H9 (cell line): ENCODE measurements around the gene DELE1. TPM values are rescaled to one million over a fixed set of nuclear protein-coding genes. Genes with fewer than 3 reads are reported as not detected.

Experiments
- DNase-seq: peaks from one replicate; pipeline ENCODE4 v3.0.0-alpha.2; 2017
- H2AFZ ChIP-seq: one replicate; pipeline ENCODE4 v1.6.1; 2013; ENCODE audit warnings: mild to moderate bottlenecking, low read length, control low read depth, moderate library complexity
- H2AK5ac ChIP-seq: 2 replicates; pipeline ENCODE4 v1.6.1; 2013; ENCODE audit warnings: low read length, control low read depth, mixed read lengths; ENCODE audit not compliant: insufficient read length
- H2BK120ac ChIP-seq: one replicate; pipeline ENCODE4 v1.6.1; 2013; ENCODE audit warnings: low read depth, mild to moderate bottlenecking, low read length, control low read depth, inconsistent platforms; ENCODE audit not compliant: poor library complexity, severe bottlenecking
- H2BK12ac ChIP-seq: 2 replicates; pipeline ENCODE4 v1.6.1; 2013; ENCODE audit warnings: low read length, control low read depth, mixed read lengths, low read depth; ENCODE audit not compliant: insufficient read length
- H2BK15ac ChIP-seq: 2 replicates; pipeline ENCODE4 v1.6.1; 2013; ENCODE audit warnings: low read depth, low read length, control low read depth
- H2BK20ac ChIP-seq: one replicate; pipeline ENCODE4 v1.6.1; 2013; ENCODE audit warnings: low read depth, mild to moderate bottlenecking, low read length, control low read depth, inconsistent platforms; ENCODE audit not compliant: poor library complexity, severe bottlenecking
- H2BK5ac ChIP-seq: 2 replicates; pipeline ENCODE4 v1.6.1; 2013; ENCODE audit warnings: low read length, control low read depth, mixed read lengths; ENCODE audit not compliant: insufficient read length
- H3K14ac ChIP-seq: 2 replicates; pipeline ENCODE4 v1.6.1; 2013; ENCODE audit warnings: low read length, control low read depth; ENCODE audit not compliant: insufficient read depth
- H3K18ac ChIP-seq: 2 replicates; pipeline ENCODE4 v1.6.1; 2013; ENCODE audit warnings: low read depth, mild to moderate bottlenecking, mixed read lengths, low read length, control low read depth; ENCODE audit not compliant: insufficient read length
- H3K23ac ChIP-seq: 2 replicates; pipeline ENCODE4 v1.6.1; 2013; ENCODE audit warnings: low read length, control low read depth, mixed read lengths, low read depth; ENCODE audit not compliant: insufficient read length
- H3K23me2 ChIP-seq: 2 replicates; pipeline ENCODE4 v1.6.1; 2013; ENCODE audit warnings: low read depth, mild to moderate bottlenecking, mixed read lengths, low read length, control low read depth; ENCODE audit not compliant: insufficient read length, poor library complexity, severe bottlenecking
- H3K27ac ChIP-seq: 2 replicates; pipeline ENCODE4 v1.5.1; 2013; ENCODE audit warnings: low read length, control low read depth, mixed read lengths, low read depth; ENCODE audit not compliant: insufficient read length
- H3K27me3 ChIP-seq: 2 replicates; pipeline ENCODE4 v1.6.1; 2013; ENCODE audit warnings: low read length, control low read depth, inconsistent platforms; ENCODE audit not compliant: insufficient read depth
- H3K4ac ChIP-seq: 2 replicates; pipeline ENCODE4 v1.6.1; 2013; ENCODE audit warnings: low read depth, mild to moderate bottlenecking, control low read depth, inconsistent platforms, low read length, moderate library complexity
- H3K4me1 ChIP-seq: 2 replicates; pipeline ENCODE4 v1.6.1; 2013; ENCODE audit warnings: low read length, control low read depth, inconsistent platforms; ENCODE audit not compliant: insufficient read depth
- H3K4me2 ChIP-seq: 2 replicates; pipeline ENCODE4 v1.6.1; 2013; ENCODE audit warnings: low read length, control low read depth, mixed read lengths; ENCODE audit not compliant: insufficient read length, insufficient read depth
- H3K56ac ChIP-seq: 2 replicates; pipeline ENCODE4 v1.6.1; 2013; ENCODE audit warnings: low read depth, mild to moderate bottlenecking, mixed read lengths, low read length, control low read depth; ENCODE audit not compliant: insufficient read length
- H3K79me1 ChIP-seq: 2 replicates; pipeline ENCODE4 v1.6.1; 2013; ENCODE audit warnings: low read depth, mild to moderate bottlenecking, moderate library complexity, low read length, control low read depth, inconsistent platforms; ENCODE audit not compliant: insufficient read depth, poor library complexity, severe bottlenecking
- H3K79me2 ChIP-seq: 2 replicates; pipeline ENCODE4 v1.6.1; 2013; ENCODE audit warnings: low read length, control low read depth, inconsistent platforms; ENCODE audit not compliant: insufficient read depth
- H3K9ac ChIP-seq: 2 replicates; pipeline ENCODE4 v1.6.1; 2013; ENCODE audit warnings: low read length, control low read depth, mixed read lengths; ENCODE audit not compliant: insufficient read length; ENCODE audit errors: extremely low read depth
- H3K9me3 ChIP-seq: one replicate; pipeline ENCODE4 v1.6.1; 2013; ENCODE audit warnings: low read depth, low read length, inconsistent platforms; ENCODE audit not compliant: control insufficient read depth
- H3T11ph ChIP-seq: one replicate; pipeline ENCODE4 v1.6.1; 2013; ENCODE audit warnings: mild to moderate bottlenecking, low read length, control low read depth, inconsistent platforms
- H4K20me1 ChIP-seq: one replicate; pipeline ENCODE4 v1.6.1; 2013; ENCODE audit not compliant: control insufficient read depth, insufficient read length, insufficient read depth
- H4K5ac ChIP-seq: 2 replicates; pipeline ENCODE4 v1.6.1; 2013; ENCODE audit warnings: low read depth, mild to moderate bottlenecking, mixed read lengths, low read length, control low read depth; ENCODE audit not compliant: insufficient read length
- H4K8ac ChIP-seq: replicated peaks from 2 replicates; pipeline ENCODE4 v1.6.1; 2013; ENCODE audit warnings: low read length, control low read depth, mixed read lengths, low read depth; ENCODE audit not compliant: insufficient read length
- H4K91ac ChIP-seq: 2 replicates; pipeline ENCODE4 v1.6.1; 2013; ENCODE audit warnings: low read depth, mild to moderate bottlenecking, moderate library complexity, mixed read lengths, low read length, control low read depth; ENCODE audit not compliant: insufficient read length
- H3K27ac Mint-ChIP-seq, 3 experiments: 2 replicates in 2 of 3; 3 replicates in 1 of 3; pipeline ENCODE4 v1.8.0; 2020 to 2021; ENCODE audit warnings: mixed read lengths in 3 of 3, mild to moderate bottlenecking in 1 of 3, moderate library complexity in 1 of 3
- H3K27me3 Mint-ChIP-seq: 2 replicates; pipeline ENCODE4 v1.8.0; 2021; ENCODE audit warnings: low read depth, mild to moderate bottlenecking, moderate library complexity, mixed read lengths
- H3K36me3 Mint-ChIP-seq, 3 experiments: 2 replicates in 2 of 3; 3 replicates in 1 of 3; pipeline ENCODE4 v1.8.0; 2020 to 2021; ENCODE audit warnings: low read depth in 3 of 3, mixed read lengths in 3 of 3; ENCODE audit not compliant: insufficient read depth in 1 of 3
- H3K4me1 Mint-ChIP-seq, 2 experiments: 2 replicates each; pipeline ENCODE4 v1.8.0; 2020; ENCODE audit warnings: mixed read lengths in 2 of 2
- H3K4me3 Mint-ChIP-seq, 2 experiments: 2 replicates in 1 of 2; 3 replicates in 1 of 2; pipeline ENCODE4 v1.8.0; 2020 to 2021; ENCODE audit warnings: mild to moderate bottlenecking in 2 of 2, mixed read lengths in 2 of 2, moderate library complexity in 1 of 2
- H3K9me3 Mint-ChIP-seq, 2 experiments: 2 replicates in 1 of 2; 3 replicates in 1 of 2; pipeline ENCODE4 v1.8.0; 2020; ENCODE audit warnings: mild to moderate bottlenecking in 2 of 2, mixed read lengths in 2 of 2, moderate library complexity in 1 of 2
- CTCF ChIP-seq: fragments of 200-600 bp; sonication (generic); conservative IDR thresholded peaks from 3 replicates; pipeline ENCODE4 v1.8.0; 2021; ENCODE audit warnings: antibody characterized with exemption, mild to moderate bottlenecking
- WGBS: extraction: QIAGEN DNeasy Blood & Tissue Kit; methylation state at CpG from one replicate; pipeline ENCODE4 v1.1.7; 2013; ENCODE audit warnings: missing lambda C conversion rate, low lambda C conversion rate, mixed read lengths; ENCODE audit not compliant: insufficient read length; ENCODE audit errors: extremely low coverage; 5-methylcytosine and 5-hydroxymethylcytosine counted together
- total RNA-seq: library from RNA; stranded (reverse); gene quantifications from 2 replicates; pipeline ENCODE4 v1.2.1, GENCODE V29; 2021

DELE1 gene
- total RNA-seq, 1 experiment from 2014 or later = 75.3 TPM

- no peak; the same call in 2 of the 3 replicates for TF ChIP-seq CTCF
- no CpG with 5 or more reads among the region's 2 CpGs for WGBS
- Histone ChIP-seq H4K8ac (no peak overlapping the region), H2BK15ac (no peak overlapping the region), H2BK20ac (no peak overlapping the region), H2BK120ac (no peak overlapping the region), H2AK5ac (no peak overlapping the region), H3K27ac (no peak overlapping the region), H3K4me2 (peak overlapping the region; percentile 52), H4K91ac (no peak overlapping the region), H3K18ac (no peak overlapping the region), H3K9ac (no peak overlapping the region), H2BK5ac (no peak overlapping the region), H3K4me1 (peaks cover 25% of the 10 kb centered on the region; the same call in 1 of the 2 replicates), H2AFZ (no peak overlapping the region), H3K14ac (no peak overlapping the region), H3K79me2 (peaks cover 20% of the 10 kb centered on the region), H3K23me2 (peaks cover 37% of the 10 kb centered on the region), H3T11ph (no peak overlapping the region), H3K4ac (no peak overlapping the region), H3K23ac (no peak overlapping the region), H4K20me1 (no peaks in the 10 kb centered on the region), H3K9me3 (no peaks in the 10 kb centered on the region), H4K5ac (no peak overlapping the region), H3K79me1 (no peaks in the 10 kb centered on the region), H2BK12ac (no peak overlapping the region), H3K27me3 (no peaks in the 10 kb centered on the region; the same call in 1 of the 2 replicates), H3K56ac (no peak overlapping the region)
- H3K4me3 Mint-ChIP-seq = peak overlapping the region; percentile 85 to 97
- peaks cover 67 to 68% of the 10 kb centered on the region in 2 experiments for H3K4me1 Mint-ChIP-seq
- H3K27me3 Mint-ChIP-seq = peaks cover 16% of the 10 kb centered on the region
- H3K36me3 Mint-ChIP-seq = peaks cover 6 to 9% (median 7%) of the 10 kb centered on the region in 3 experiments
- DNase-seq = no peak
- no peaks in the 10 kb centered on the region; a peak in 2 of 5 replicates for H3K9me3 Mint-ChIP-seq
- H3K27ac Mint-ChIP-seq = peak overlapping the region in 2 of 3 experiments; percentile 49 to 99; a peak in 4 of 7 replicates
Measured at GRCh38 chr5:141879426-141879759, 44.3 kb upstream of the DELE1 start.
